Activated CD4-positive, alpha-beta T cell treated with anti-CD3 and anti-CD28 coated beads, Interleukin-10, Interleukin-2, amounts not matched to agents 100 ng/mL and 50 ng/mL, durations not matched to agents 16 hours and 8 hours (primary cell): ENCODE measurements around the gene MFSD12.
"Not testable (repeated sequence)": the region's sequence is repeated elsewhere in the genome, so short reads cannot be mapped to it uniquely, and the experiment has no call there.

Experiments
- DNase-seq: peaks from one replicate; pipeline ENCODE4 v3.0.0-alpha.2; 2020

The MFSD12 gene

GRCh38 chr19:3521104-3521445 lies 36.3 kb downstream of the MFSD12 start:
- DNase-seq, result no peak

DNA sequence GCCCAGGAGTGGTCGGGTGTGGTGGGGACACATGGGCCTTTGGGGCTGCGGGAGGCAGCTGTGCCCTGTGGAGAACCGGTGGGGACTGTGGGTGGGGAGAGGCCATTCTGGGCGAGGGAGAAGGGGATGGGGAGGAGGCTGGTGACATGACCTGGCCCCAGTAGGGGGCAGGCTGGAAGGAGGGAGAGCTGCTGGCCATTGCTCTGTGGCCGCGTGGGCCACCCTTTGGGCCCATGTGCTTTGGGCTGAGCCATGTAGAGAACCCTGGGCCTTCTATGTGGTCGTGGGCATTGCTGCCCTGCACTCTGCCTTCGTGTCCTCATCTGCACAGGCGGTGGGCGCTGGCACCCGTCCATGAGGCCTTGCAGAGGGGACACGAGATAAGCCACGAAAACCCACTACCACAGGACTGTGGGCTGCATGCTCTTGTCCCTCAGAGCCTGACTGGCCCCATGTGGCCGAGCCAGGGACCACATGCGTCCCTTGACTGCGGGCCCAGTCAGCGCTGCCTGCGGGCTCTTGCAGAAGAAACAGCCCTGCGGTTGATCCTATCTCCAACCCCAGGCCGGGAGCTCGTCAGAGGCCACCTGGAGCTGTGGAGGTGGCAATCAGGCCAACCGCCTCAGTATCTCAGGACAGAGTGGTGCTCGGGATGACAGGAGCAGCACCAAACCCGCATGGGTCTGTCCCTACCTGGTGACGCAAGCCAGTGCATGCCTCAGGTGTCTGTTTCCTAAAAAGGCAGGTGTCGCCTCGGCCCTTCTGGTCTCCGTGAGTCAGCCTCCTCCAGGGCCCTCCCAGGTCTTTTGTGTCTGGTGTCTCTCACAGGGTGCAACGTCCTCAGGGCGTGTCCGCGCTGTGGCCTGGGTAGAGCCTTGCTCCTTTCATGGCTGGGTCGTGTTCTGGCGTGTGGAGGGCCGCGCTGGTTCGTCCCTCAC lies 37.0 kb downstream of the MFSD12 start:
- no peak for DNase-seq

DNA sequence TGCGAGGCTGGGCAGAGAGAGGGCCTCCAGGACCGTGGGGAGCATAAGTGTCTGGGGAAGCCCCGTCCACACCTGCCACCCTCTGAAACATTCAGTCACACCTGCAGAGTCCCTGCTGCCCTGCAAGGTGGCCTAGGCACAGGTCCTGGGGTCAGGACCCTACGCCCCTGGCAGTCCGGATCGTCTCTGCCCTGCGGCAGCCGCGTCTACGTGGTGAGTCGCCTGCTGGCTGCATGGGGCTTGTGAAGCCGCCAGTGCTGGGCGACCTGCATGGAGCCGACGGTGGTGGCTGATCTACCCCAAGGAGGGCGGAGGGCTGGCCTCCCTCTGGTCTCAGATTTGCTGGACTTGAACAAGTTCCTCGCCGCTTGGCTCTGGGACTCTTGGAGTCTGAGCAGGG lies 38.3 kb downstream of the MFSD12 start:
- DNase-seq, result no peak

- no peak for DNase-seq
Measured at GRCh38 chr19:3518659-3519058, 38.7 kb downstream of the MFSD12 start.

DNA sequence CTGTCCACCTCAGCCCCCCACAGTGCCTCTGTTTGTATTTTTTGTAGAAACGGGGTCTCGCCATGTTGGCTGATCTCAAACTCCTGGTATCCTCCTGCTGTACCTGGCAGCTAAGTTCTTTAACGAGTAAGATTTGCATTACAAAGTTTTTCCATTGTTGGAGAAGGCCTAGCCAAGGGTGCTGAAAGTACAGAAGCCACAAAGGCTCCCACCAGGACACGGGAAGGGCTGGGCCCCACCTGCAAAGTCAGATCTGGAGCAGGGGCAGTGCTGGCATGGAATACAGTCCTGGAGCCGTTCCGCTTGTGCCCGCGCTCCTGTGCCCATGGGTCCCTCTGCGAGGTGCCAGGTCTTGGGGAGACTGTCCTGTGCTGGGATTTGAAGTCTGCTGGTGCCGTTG lies 39.1 kb downstream of the MFSD12 start:
- no peak for DNase-seq

GRCh38 chr19:3517638-3518037 lies 39.7 kb downstream of the MFSD12 start:
- no peak for DNase-seq

DNA sequence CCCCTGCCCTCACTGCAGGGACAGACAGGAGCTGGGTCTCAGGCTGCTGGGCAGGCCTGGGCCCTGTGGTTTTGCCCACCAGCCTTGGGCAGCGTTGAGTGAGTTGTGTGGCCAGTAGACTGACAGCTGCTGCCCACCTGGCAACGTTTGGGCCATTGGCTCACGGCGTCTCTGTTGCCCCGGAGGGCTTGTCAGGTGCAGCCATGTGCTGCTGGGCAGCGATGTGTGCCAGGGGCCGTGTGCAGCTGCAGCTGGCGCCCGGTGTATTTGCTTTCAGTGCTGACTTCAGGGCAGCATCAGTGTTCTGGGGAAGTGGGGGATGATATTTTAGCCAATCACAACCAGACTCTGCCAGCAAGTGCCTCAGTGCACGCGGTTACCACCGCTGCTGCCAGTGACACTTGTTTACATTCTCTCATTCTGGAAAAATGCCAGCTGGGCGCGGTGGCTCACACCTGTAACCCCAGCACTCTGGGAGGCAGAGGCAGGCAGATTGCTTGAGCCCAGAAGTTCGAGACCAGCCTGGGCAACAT lies 40.6 kb downstream of the MFSD12 start:
- no peak for DNase-seq

- DNase-seq, result no peak
Measured at GRCh38 chr19:3515891-3516422, 41.4 kb downstream of the MFSD12 start.

GRCh38 chr19:3514930-3515329 lies 42.5 kb downstream of the MFSD12 start:
- DNase-seq, result no peak

- no peak for DNase-seq
Measured at GRCh38 chr19:3513229-3514140, 43.9 kb downstream of the MFSD12 start.

DNA sequence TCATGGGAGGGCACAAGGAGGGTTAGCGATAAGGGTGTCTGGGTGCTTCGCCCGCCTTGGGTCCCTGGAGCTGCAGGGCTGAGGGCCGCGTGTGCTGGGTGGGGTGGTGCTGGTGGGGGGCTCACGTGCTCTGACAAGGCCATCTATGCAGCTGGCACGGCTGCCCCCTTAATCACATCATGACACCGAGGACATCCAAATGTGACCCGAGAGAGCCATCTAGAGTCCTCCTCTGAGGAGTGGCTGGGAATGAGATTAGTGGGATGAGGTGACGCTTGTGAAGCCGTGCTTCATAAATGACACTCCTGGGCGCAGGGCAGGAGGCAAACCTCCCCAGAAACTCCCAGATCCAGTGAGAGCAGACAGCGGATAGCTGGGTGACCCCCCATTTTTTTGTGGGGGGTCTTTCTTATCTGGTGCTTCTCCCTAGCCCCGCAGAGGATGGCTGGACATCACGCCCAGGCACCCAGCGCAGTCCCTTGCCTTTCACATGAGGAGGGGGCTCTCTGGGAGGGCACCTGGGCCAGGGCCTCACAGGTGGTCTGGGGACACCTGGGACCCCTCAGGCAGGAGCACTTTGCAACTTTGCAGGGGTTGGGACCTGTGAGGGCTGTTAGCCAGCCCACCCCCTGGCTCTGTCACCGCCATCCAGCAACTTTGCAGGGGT lies 44.7 kb downstream of the MFSD12 start:
- no peak for DNase-seq

- DNase-seq, result no peak
Measured at GRCh38 chr19:3511506-3512251, 45.7 kb downstream of the MFSD12 start.

DNA sequence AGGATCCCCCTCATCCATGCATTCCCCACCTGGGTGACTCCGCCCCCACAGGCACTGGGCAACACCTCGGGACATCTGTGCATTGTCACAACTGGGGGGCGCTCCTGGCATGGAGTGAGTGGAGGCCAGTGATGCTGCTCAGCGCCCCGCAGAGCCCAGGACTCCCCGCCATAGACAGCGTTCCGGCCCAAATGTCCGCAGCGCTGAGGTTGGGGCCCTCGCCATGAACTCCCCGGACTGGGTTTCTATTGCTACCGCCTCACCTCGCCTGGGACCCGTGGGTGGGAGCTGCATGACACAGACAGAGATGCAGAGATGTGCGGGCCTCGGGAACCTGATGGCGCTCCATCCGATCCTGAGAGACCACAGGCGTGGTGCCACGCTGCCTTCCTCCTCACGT lies 46.7 kb downstream of the MFSD12 start:
- DNase-seq, result no peak

- DNase-seq, result peak; percentile 18
Measured at GRCh38 chr19:3509566-3509989, 47.8 kb downstream of the MFSD12 start.

GRCh38 chr19:3508771-3509535 lies 48.4 kb downstream of the MFSD12 start:
- DNase-seq, result no peak

- not testable (repeated sequence) for DNase-seq
Measured at GRCh38 chr19:3508121-3508661, 49.2 kb downstream of the MFSD12 start.

- peak; percentile 26 for DNase-seq
Measured at GRCh38 chr19:3507371-3508120, 49.8 kb downstream of the MFSD12 start.

GRCh38 chr19:3506384-3507340 lies 50.7 kb downstream of the MFSD12 start:
- peak; percentile 34 for DNase-seq
